Activated T-helper 2 cell treated with anti-CD3 and anti-CD28 coated beads, Interferon-gamma antibody, Interleukin-2, Interleukin-4, amounts not matched to agents 10 μg/mL and 5 μg/mL and 100 μg/mL, durations not matched to agents 14 hours and 24 hours and 36 hours (primary cell): ENCODE results near the gene CRAT. TPM values are rescaled to one million over a fixed set of nuclear protein-coding genes. Genes with fewer than 3 reads are reported as not detected.
"Not testable (repeated sequence)": the region's sequence is repeated elsewhere in the genome, so short reads cannot be mapped to it uniquely, and the experiment has no call there.

Source experiments
- DNase-seq: peaks from one replicate; pipeline ENCODE4 v3.0.0; 2021; ENCODE audit warnings: low spot score
- H3K27ac Mint-ChIP-seq: one replicate; pipeline ENCODE4 v1.8.0; 2021; ENCODE audit warnings: mixed read lengths
- H3K27me3 Mint-ChIP-seq: one replicate; pipeline ENCODE4 v1.8.0; 2021; ENCODE audit warnings: low read depth, mixed read lengths
- H3K36me3 Mint-ChIP-seq: one replicate; pipeline ENCODE4 v1.8.0; 2021; ENCODE audit warnings: low read depth, mixed read lengths
- H3K4me1 Mint-ChIP-seq: one replicate; pipeline ENCODE4 v1.8.0; 2021; ENCODE audit warnings: low read depth, mixed read lengths
- H3K4me3 Mint-ChIP-seq: one replicate; pipeline ENCODE4 v1.8.0; 2021; ENCODE audit warnings: low read depth, mild to moderate bottlenecking, moderate library complexity, mixed read lengths
- H3K9me3 Mint-ChIP-seq: one replicate; pipeline ENCODE4 v1.8.0; 2021; ENCODE audit warnings: mixed read lengths
- intact Hi-C: fragments of 100-400 bp; cut with micrococcal nuclease; formaldehyde crosslinking; loops from one replicate; pipeline ENCODE4 v1.15.1; 2023
- total RNA-seq: library from RNA; stranded (reverse); gene quantifications from 2 replicates; pipeline ENCODE4 v1.2.3, GENCODE V29; 2022

Gene CRAT
- total RNA-seq, 1 donor from 2014 or later = 13.6 TPM

- Mint-ChIP-seq H3K4me3 (no peak overlapping the region), H3K4me1 (peaks cover 6% of the 10 kb centered on the region), H3K9me3 (no peaks in the 10 kb centered on the region), H3K27ac (no peak overlapping the region), H3K27me3 (no peaks in the 10 kb centered on the region), H3K36me3 (peaks cover 52% of the 10 kb centered on the region)
- intact Hi-C loops = loop anchor here (10.0 kb wide), 1 partner anchor 652 kb away; no protein-coding TSS in a partner anchor
- no peak for DNase-seq
These were observed 22.5 kb upstream of the CRAT start for GRCh38 chr9:129133082-129133481.

- H3K9me3 Mint-ChIP-seq = no peaks in the 10 kb centered on the region
- no peak overlapping the region for H3K4me3 Mint-ChIP-seq
- no peak overlapping the region for H3K27ac Mint-ChIP-seq
- peak; percentile 76 for DNase-seq
- no peaks in the 10 kb centered on the region for H3K27me3 Mint-ChIP-seq
- H3K36me3 Mint-ChIP-seq = peaks cover 56% of the 10 kb centered on the region
- intact Hi-C loops = loop anchor here (10.0 kb wide), 1 partner anchor 653 kb away; no protein-coding TSS in a partner anchor
- peaks cover 6% of the 10 kb centered on the region for H3K4me1 Mint-ChIP-seq
These were observed 20.9 kb upstream of the CRAT start for GRCh38 chr9:129131300-129132145.

- H3K36me3 Mint-ChIP-seq = peaks cover 53% of the 10 kb centered on the region
- intact Hi-C loops = loop anchor here (10.0 kb wide), 1 partner anchor 654 kb away; no protein-coding TSS in a partner anchor
- no peaks in the 10 kb centered on the region for H3K9me3 Mint-ChIP-seq
- peaks cover 6% of the 10 kb centered on the region for H3K4me1 Mint-ChIP-seq
- H3K27me3 Mint-ChIP-seq = no peaks in the 10 kb centered on the region
- H3K27ac Mint-ChIP-seq = no peak overlapping the region
- H3K4me3 Mint-ChIP-seq = no peak overlapping the region
- no peak for DNase-seq
These were observed 20.2 kb upstream of the CRAT start for GRCh38 chr9:129130791-129131190.

GRCh38 chr9:129130271-129130670 lies 19.7 kb upstream of the CRAT start:
- intact Hi-C loops = loop anchor here (10.0 kb wide), 1 partner anchor 655 kb away; no protein-coding TSS in a partner anchor
- H3K36me3 Mint-ChIP-seq = peaks cover 53% of the 10 kb centered on the region
- not testable (repeated sequence) for H3K27me3 Mint-ChIP-seq

GRCh38 chr9:129128689-129129088 lies 18.1 kb upstream of the CRAT start:
- Mint-ChIP-seq H3K9me3 (no peaks in the 10 kb centered on the region), H3K4me3 (no peak overlapping the region), H3K27me3 (no peaks in the 10 kb centered on the region), H3K27ac (no peak overlapping the region), H3K36me3 (peaks cover 55% of the 10 kb centered on the region), H3K4me1 (peaks cover 6% of the 10 kb centered on the region)
- DNase-seq = no peak
- intact Hi-C loops = no loop called here

More at GRCh38 chr9:129130271-129130670, 19.7 kb upstream of the CRAT start:
- not testable (repeated sequence) for H3K27ac Mint-ChIP-seq, DNase-seq, H3K9me3 Mint-ChIP-seq, H3K4me3 Mint-ChIP-seq, H3K4me1 Mint-ChIP-seq

GRCh38 chr9:129126749-129127618 lies 16.4 kb upstream of the CRAT start:
- intact Hi-C loops = no loop called here
- Mint-ChIP-seq H3K27ac (no peak overlapping the region), H3K36me3 (peaks cover 52% of the 10 kb centered on the region), H3K9me3 (no peaks in the 10 kb centered on the region), H3K27me3 (no peaks in the 10 kb centered on the region), H3K4me1 (peaks cover 5% of the 10 kb centered on the region), H3K4me3 (no peak overlapping the region)
- DNase-seq = no peak

- H3K9me3 Mint-ChIP-seq = no peaks in the 10 kb centered on the region
- no peak overlapping the region for H3K4me3 Mint-ChIP-seq
- intact Hi-C loops = no loop called here
These were observed 14.9 kb upstream of the CRAT start for GRCh38 chr9:129125478-129125877.

GRCh38 chr9:129124506-129125069 lies 14.0 kb upstream of the CRAT start:
- Mint-ChIP-seq H3K4me3 (no peak overlapping the region), H3K27me3 (no peaks in the 10 kb centered on the region), H3K4me1 (no peaks in the 10 kb centered on the region), H3K9me3 (no peaks in the 10 kb centered on the region), H3K27ac (no peak overlapping the region), H3K36me3 (peaks cover 50% of the 10 kb centered on the region)
- intact Hi-C loops = no loop called here
- no peak for DNase-seq

More at GRCh38 chr9:129125478-129125877, 14.9 kb upstream of the CRAT start:
- H3K27ac Mint-ChIP-seq = no peak overlapping the region
- peaks cover 48% of the 10 kb centered on the region for H3K36me3 Mint-ChIP-seq
- no peak for DNase-seq
- H3K27me3 Mint-ChIP-seq = no peaks in the 10 kb centered on the region
- H3K4me1 Mint-ChIP-seq = no peaks in the 10 kb centered on the region

- H3K9me3 Mint-ChIP-seq, H3K4me3 Mint-ChIP-seq, H3K27me3 Mint-ChIP-seq, H3K4me1 Mint-ChIP-seq, intact Hi-C loops, DNase-seq, H3K27ac Mint-ChIP-seq: not testable (repeated sequence)
- peaks cover 49% of the 10 kb centered on the region for H3K36me3 Mint-ChIP-seq
These were observed 12.4 kb upstream of the CRAT start for GRCh38 chr9:129122976-129123375.

- Mint-ChIP-seq H3K9me3 (no peaks in the 10 kb centered on the region), H3K4me1 (no peaks in the 10 kb centered on the region), H3K27ac (no peak overlapping the region), H3K4me3 (no peak overlapping the region), H3K27me3 (no peaks in the 10 kb centered on the region), H3K36me3 (peaks cover 45% of the 10 kb centered on the region)
- no peak for DNase-seq
- intact Hi-C loops = no loop called here
These were observed 11.5 kb upstream of the CRAT start for GRCh38 chr9:129122133-129122532.

- no peaks in the 10 kb centered on the region for H3K4me1 Mint-ChIP-seq
- peaks cover 42% of the 10 kb centered on the region for H3K36me3 Mint-ChIP-seq
- DNase-seq = no peak
- no peak overlapping the region for H3K4me3 Mint-ChIP-seq
- H3K27me3 Mint-ChIP-seq = no peaks in the 10 kb centered on the region
- H3K27ac Mint-ChIP-seq = no peak overlapping the region
- H3K9me3 Mint-ChIP-seq = no peaks in the 10 kb centered on the region
- intact Hi-C loops = no loop called here
These were observed 10.9 kb upstream of the CRAT start for GRCh38 chr9:129121483-129121882.

- intact Hi-C loops = no loop called here
- Mint-ChIP-seq H3K9me3 (no peaks in the 10 kb centered on the region), H3K27me3 (no peaks in the 10 kb centered on the region), H3K4me1 (peaks cover 6% of the 10 kb centered on the region), H3K4me3 (no peak overlapping the region), H3K36me3 (peaks cover 32% of the 10 kb centered on the region), H3K27ac (no peak overlapping the region)
- no peak for DNase-seq
These were observed 8.2 kb upstream of the CRAT start for GRCh38 chr9:129118799-129119198.
